ENCODE results near the gene TNFRSF8.

The TNFRSF8 gene

GRCh38 chr1:12121212-12122003 is 58.3 kb downstream of the TNFRSF8 start:
- peak; percentile 16 for DNase-seq (ENCODE audit: low read depth)

GRCh38 chr1:12123172-12123571 is 60.1 kb downstream of the TNFRSF8 start:
- DNase-seq (ENCODE audit: low read depth) = no peak

- peak; percentile 44 for DNase-seq (ENCODE audit: low read depth)
These were observed 61.8 kb downstream of the TNFRSF8 start for GRCh38 chr1:12124693-12125421.

GRCh38 chr1:12125422-12126355 is 62.6 kb downstream of the TNFRSF8 start:
- DNase-seq (ENCODE audit: low read depth) = no peak

GRCh38 chr1:12126781-12127180 is 63.7 kb downstream of the TNFRSF8 start:
- DNase-seq (ENCODE audit: low read depth) = no peak

- DNase-seq (ENCODE audit: low read depth) = no peak
These were observed 64.2 kb downstream of the TNFRSF8 start for GRCh38 chr1:12127206-12127810.

- DNase-seq (ENCODE audit: low read depth) = no peak
These were observed 65.0 kb downstream of the TNFRSF8 start for GRCh38 chr1:12128120-12128519.

GRCh38 chr1:12129624-12130023 is 66.5 kb downstream of the TNFRSF8 start:
- no peak for DNase-seq (ENCODE audit: low read depth)

- DNase-seq (ENCODE audit: low read depth) = no peak
These were observed 67.5 kb downstream of the TNFRSF8 start for GRCh38 chr1:12130466-12131130.

- peak; percentile 90 for DNase-seq (ENCODE audit: low read depth)
These were observed 69.0 kb downstream of the TNFRSF8 start for GRCh38 chr1:12132078-12132477.

GRCh38 chr1:12134716-12135115 is 71.6 kb downstream of the TNFRSF8 start:
- no peak for DNase-seq (ENCODE audit: low read depth)

GRCh38 chr1:12135612-12136011 is 72.5 kb downstream of the TNFRSF8 start:
- DNase-seq (ENCODE audit: low read depth) = no peak

GRCh38 chr1:12136916-12137610 is 74.0 kb downstream of the TNFRSF8 start:
- peak; percentile 44 for DNase-seq (ENCODE audit: low read depth)

GRCh38 chr1:12138196-12139168 is 75.4 kb downstream of the TNFRSF8 start:
- no peak for DNase-seq (ENCODE audit: low read depth)

GRCh38 chr1:12140016-12140415 is 76.9 kb downstream of the TNFRSF8 start:
- DNase-seq (ENCODE audit: low read depth) = no peak

- no peak for DNase-seq (ENCODE audit: low read depth)
These were observed 77.5 kb downstream of the TNFRSF8 start for GRCh38 chr1:12140515-12141162.

GRCh38 chr1:12141163-12141850 is 78.2 kb downstream of the TNFRSF8 start:
- no peak for DNase-seq (ENCODE audit: low read depth)

- no peak for DNase-seq (ENCODE audit: low read depth)
These were observed 79.2 kb downstream of the TNFRSF8 start for GRCh38 chr1:12142141-12142823.

Measured in stromal cell of bone marrow (primary cell).